Right lobe of liver (tissue), 4 donors: ENCODE measurements around the gene ANXA2R.

Experiments used
- CTCF ChIP-seq, 4 donors: fragments of 200-600 bp in 3 of 4; fragments of 450-650 bp in 1 of 4; IDR thresholded peaks; one replicate each; pipeline versions ENCODE4 v1.5.1 to v1.8.0; 2016 to 2022; ENCODE audit warnings: antibody characterized with exemption in 4 of 4, mild to moderate bottlenecking in 2 of 4
- POLR2A ChIP-seq: fragments of 450-650 bp; IDR thresholded peaks from one replicate; pipeline ENCODE4 v1.6.1; 2017; ENCODE audit warnings: antibody characterized with exemption, mild to moderate bottlenecking
- donor health status: DM: no; HTN: no; CAD: no.
- donor health status: DM: no; HTN: no; CAD: no.
- donor health status: DM: no; HTN: yes; CAD: no.

GRCh38 chr5:43068037-43068436 lies 27.9 kb upstream of the ANXA2R start:
- no peak for TF ChIP-seq CTCF (IDR thresholded peaks at IDR 0.05)
- TF ChIP-seq POLR2A, result no peak
